Measurements from ENCODE around the gene CHMP2A.
"Not testable (repeated sequence)": the region's sequence is repeated elsewhere in the genome, so short reads cannot be mapped to it uniquely, and the experiment has no call there.

CHMP2A gene

GRCh38 chr19:58554494-58555368, at the start of gene CHMP2A:
TSS of gene CHMP2A (minus strand) at chr19:58555105. CDS start at chr19:58554212, 893 bp downstream.
- DNase-seq = no peak

- DNase-seq = no peak
These were observed 31.3 kb upstream of the CHMP2A start for GRCh38 chr19:58586133-58586765.

GRCh38 chr19:58585442-58586132, 30.7 kb upstream of the CHMP2A start:
- no peak for DNase-seq

- no peak for DNase-seq
These were observed 29.9 kb upstream of the CHMP2A start for GRCh38 chr19:58584498-58585441.

- DNase-seq = no peak
These were observed 28.1 kb upstream of the CHMP2A start for GRCh38 chr19:58582985-58583384.

- no peak for DNase-seq
These were observed 26.6 kb upstream of the CHMP2A start for GRCh38 chr19:58581227-58582141.

- no peak for DNase-seq
These were observed 24.7 kb upstream of the CHMP2A start for GRCh38 chr19:58579473-58580142.

GRCh38 chr19:58578012-58578925, 23.4 kb upstream of the CHMP2A start:
- no peak for DNase-seq

- not testable (repeated sequence) for DNase-seq
These were observed 22.7 kb upstream of the CHMP2A start for GRCh38 chr19:58577581-58577980.

GRCh38 chr19:58575183-58576041, 20.5 kb upstream of the CHMP2A start:
- no peak for DNase-seq

- DNase-seq = no peak
These were observed 18.8 kb upstream of the CHMP2A start for GRCh38 chr19:58573658-58574164.

GRCh38 chr19:58572818-58573657, 18.1 kb upstream of the CHMP2A start, which contains the start of gene MZF1:
TSS of gene MZF1 (minus strand) at chr19:58573335. CDS start at chr19:58571389, 1,946 bp downstream.
- DNase-seq = no peak

- DNase-seq = no peak
These were observed 17.3 kb upstream of the CHMP2A start for GRCh38 chr19:58572026-58572817.

GRCh38 chr19:58571575-58571947, 16.7 kb upstream of the CHMP2A start:
- DNase-seq = no peak

- no peak for DNase-seq
These were observed 16.1 kb upstream of the CHMP2A start for GRCh38 chr19:58570770-58571574.
